DND-41 (cell line): Measurements from ENCODE around the gene ATXN7L1.

Experiments
- ATAC-seq: fragments of 200-7000 bp; cut with Tn5 transposase; 3 replicates; pipeline ENCODE4 v1.9.1; 2021; ENCODE audit warnings: low read depth; ENCODE audit not compliant: insufficient read depth
- DNase-seq: peaks from one replicate; pipeline ENCODE4 v3.0.0-alpha.2; 2020
- H2AFZ ChIP-seq: 2 replicates; pipeline ENCODE4 v1.6.0; 2012; ENCODE audit warnings: low read depth, low read length
- H3K27ac ChIP-seq: 2 replicates; pipeline ENCODE4 v1.5.1; 2012; ENCODE audit warnings: low read length, inconsistent platforms
- H3K27me3 ChIP-seq: fragments of 200-600 bp; sonication (generic); 2 replicates; pipeline ENCODE4 v1.6.0; 2012; ENCODE audit warnings: low read length, mild to moderate bottlenecking, inconsistent platforms; ENCODE audit not compliant: insufficient read depth, poor library complexity
- H3K36me3 ChIP-seq: 2 replicates; pipeline ENCODE4 v1.5.1; 2012; ENCODE audit warnings: low read length, inconsistent platforms; ENCODE audit not compliant: insufficient read depth
- H3K4me1 ChIP-seq: 2 replicates; pipeline ENCODE4 v1.5.1; 2012; ENCODE audit warnings: mild to moderate bottlenecking, low read length; ENCODE audit not compliant: insufficient read depth
- H3K4me2 ChIP-seq: 2 replicates; pipeline ENCODE4 v1.6.0; 2012; ENCODE audit warnings: mild to moderate bottlenecking, moderate library complexity, low read length, inconsistent platforms; ENCODE audit not compliant: insufficient read depth
- H3K4me3 ChIP-seq, 2 experiments: fragments of 200-600 bp in 1 of 2; shearing (Covaris generic) in 1 of 2; 2 replicates each; pipeline ENCODE4 v1.5.1; 2012 to 2016; ENCODE audit warnings: inconsistent platforms in 2 of 2, low read length in 2 of 2, mild to moderate bottlenecking in 2 of 2, low read depth in 1 of 2, moderate library complexity in 1 of 2
- H3K79me2 ChIP-seq: 2 replicates; pipeline ENCODE4 v1.6.0; 2012; ENCODE audit warnings: low read length, inconsistent platforms; ENCODE audit not compliant: insufficient read depth
- H3K9ac ChIP-seq: 2 replicates; pipeline ENCODE4 v1.6.0; 2012; ENCODE audit warnings: low read depth, mild to moderate bottlenecking, inconsistent platforms, low read length, moderate library complexity
- H3K9me3 ChIP-seq: 2 replicates; pipeline ENCODE4 v1.5.1; 2012; ENCODE audit warnings: low read length, moderate library complexity, mild to moderate bottlenecking, inconsistent platforms; ENCODE audit not compliant: insufficient read depth, severe bottlenecking
- H4K20me1 ChIP-seq: 2 replicates; pipeline ENCODE4 v1.6.0; 2012; ENCODE audit warnings: low read length; ENCODE audit not compliant: insufficient read depth
- CTCF ChIP-seq: IDR thresholded peaks from 2 replicates; pipeline ENCODE4 v1.5.1; 2012; ENCODE audit warnings: borderline replicate concordance, low read length, moderate library complexity, mild to moderate bottlenecking; ENCODE audit not compliant: poor library complexity, severe bottlenecking; ENCODE audit errors: extremely low read depth
- EZH2 ChIP-seq: IDR thresholded peaks from 3 replicates; pipeline ENCODE4 v1.6.1; 2012; ENCODE audit warnings: borderline replicate concordance, low read depth, mild to moderate bottlenecking, moderate library complexity, low read length, inconsistent platforms; ENCODE audit not compliant: severe bottlenecking

ATXN7L1 gene

GRCh38 chr7:105800442-105800841 is 76.0 kb downstream of the ATXN7L1 start:
- no peak overlapping the region for H3K4me3 ChIP-seq
- H2AFZ ChIP-seq, result no peak overlapping the region
- H3K4me2 ChIP-seq, result no peak overlapping the region
- TF ChIP-seq EZH2 (no peak), CTCF (no peak)
- H3K27ac ChIP-seq, result no peak overlapping the region
- no peak for ATAC-seq
- no peaks in the 10 kb centered on the region for H3K4me1 ChIP-seq
- no peaks in the 10 kb centered on the region for H4K20me1 ChIP-seq
- H3K9ac ChIP-seq, result no peak overlapping the region
- no peaks in the 10 kb centered on the region for H3K27me3 ChIP-seq
- no peaks in the 10 kb centered on the region for H3K9me3 ChIP-seq
- no peaks in the 10 kb centered on the region for H3K36me3 ChIP-seq
- no peak for DNase-seq
- H3K79me2 ChIP-seq, result no peaks in the 10 kb centered on the region

GRCh38 chr7:105799677-105800076 is 76.7 kb downstream of the ATXN7L1 start:
- Histone ChIP-seq H2AFZ (no peak overlapping the region), H3K9me3 (no peaks in the 10 kb centered on the region), H3K4me2 (no peak overlapping the region), H3K27ac (no peak overlapping the region), H4K20me1 (no peaks in the 10 kb centered on the region), H3K79me2 (no peaks in the 10 kb centered on the region), H3K4me3 (no peak overlapping the region), H3K9ac (no peak overlapping the region), H3K36me3 (no peaks in the 10 kb centered on the region), H3K4me1 (no peaks in the 10 kb centered on the region), H3K27me3 (no peaks in the 10 kb centered on the region)
- ATAC-seq, result no peak
- TF ChIP-seq EZH2 (no peak), CTCF (no peak)
- DNase-seq, result no peak

GRCh38 chr7:105799006-105799405 is 77.4 kb downstream of the ATXN7L1 start:
- H3K27ac ChIP-seq, result no peak overlapping the region
- H4K20me1 ChIP-seq, result no peaks in the 10 kb centered on the region
- ATAC-seq (no peak), DNase-seq (no peak)
- no peak overlapping the region for H3K9ac ChIP-seq
- H3K9me3 ChIP-seq, result no peaks in the 10 kb centered on the region
- no peaks in the 10 kb centered on the region for H3K27me3 ChIP-seq
- H2AFZ ChIP-seq, result no peak overlapping the region
- no peaks in the 10 kb centered on the region for H3K36me3 ChIP-seq
- no peak overlapping the region for H3K4me3 ChIP-seq
- TF ChIP-seq EZH2, result no peak
- TF ChIP-seq CTCF, result no peak
- no peak overlapping the region for H3K4me2 ChIP-seq
- H3K79me2 ChIP-seq, result no peaks in the 10 kb centered on the region
- no peaks in the 10 kb centered on the region for H3K4me1 ChIP-seq

- no peak overlapping the region for H3K4me2 ChIP-seq
- no peak overlapping the region for H2AFZ ChIP-seq
- no peaks in the 10 kb centered on the region for H3K27me3 ChIP-seq
- no peaks in the 10 kb centered on the region for H3K9me3 ChIP-seq
- DNase-seq (no peak), ATAC-seq (no peak)
- H4K20me1 ChIP-seq, result no peaks in the 10 kb centered on the region
- H3K4me3 ChIP-seq, result no peak overlapping the region
- no peak overlapping the region for H3K27ac ChIP-seq
- H3K36me3 ChIP-seq, result no peaks in the 10 kb centered on the region
- no peaks in the 10 kb centered on the region for H3K4me1 ChIP-seq
- no peak for TF ChIP-seq EZH2
- no peak for TF ChIP-seq CTCF
- no peaks in the 10 kb centered on the region for H3K79me2 ChIP-seq
- H3K9ac ChIP-seq, result no peak overlapping the region
Observed at GRCh38 chr7:105797652-105798051, 78.7 kb downstream of the ATXN7L1 start.
